ENCODE measurements around the gene CWH43.

- TF ChIP-seq EGR1 (IDR thresholded peaks at IDR 0.05) (no peak), EP300 (IDR thresholded peaks at IDR 0.05; ENCODE audit: borderline replicate concordance) (peak; percentile 71; the same call in 1 of the 2 replicates), MAX (IDR thresholded peaks at IDR 0.05) (peak; percentile 41; the same call in 1 of the 2 replicates), REST (IDR thresholded peaks at IDR 0.05; ENCODE audit: low read depth) (no peak), CEBPB (IDR thresholded peaks at IDR 0.05) (peak; percentile 57; the same call in 1 of the 2 replicates), RAD21 (IDR thresholded peaks at IDR 0.05; ENCODE audit: low read depth) (no peak), TAF1 (IDR thresholded peaks at IDR 0.05; ENCODE audit: low read depth) (no peak), USF1 (IDR thresholded peaks at IDR 0.05) (no peak), ZBTB7A (IDR thresholded peaks at IDR 0.05; ENCODE audit: low read depth) (no peak), FOXM1 (IDR thresholded peaks at IDR 0.05; ENCODE audit: borderline replicate concordance, low read depth) (no peak), YY1 (IDR thresholded peaks at IDR 0.05; ENCODE audit: low read depth) (peak; percentile 69; the same call in 1 of the 2 replicates), TCF12 (IDR thresholded peaks at IDR 0.05; ENCODE audit: low read depth) (peak; percentile 76), NFIC (IDR thresholded peaks at IDR 0.05) (peak; percentile 82)
Measured at GRCh38 chr4:48939785-48940184, 46.3 kb upstream of the CWH43 start.
